ENCODE data around the gene IFNGR2.
"Not testable (repeated sequence)": the region's sequence is repeated elsewhere in the genome, so short reads cannot be mapped to it uniquely, and the experiment has no call there.

The IFNGR2 gene

DNA sequence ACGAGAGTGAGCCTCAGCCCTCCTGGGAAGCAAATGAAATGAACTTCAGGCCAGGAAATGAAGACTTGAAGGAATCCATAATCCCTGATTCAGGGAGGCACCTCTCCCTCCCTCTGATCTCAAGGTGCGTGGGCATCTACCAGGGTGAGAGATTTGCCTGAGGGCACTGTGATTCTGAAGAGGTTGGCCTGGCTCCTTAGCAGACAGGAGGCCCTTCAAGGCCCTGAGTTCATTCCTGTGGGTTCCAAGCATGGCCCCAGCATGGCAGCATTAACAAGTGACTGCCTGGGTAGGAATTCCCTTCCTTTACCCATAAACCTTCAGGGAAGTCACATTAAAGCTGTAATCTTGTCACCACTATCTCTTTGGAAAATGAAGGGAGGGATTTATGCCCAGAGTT, 29.8 kb upstream of the IFNGR2 start:
- Histone ChIP-seq H3K9me3 (replicated peaks in 1 of 11) (peaks cover 19 to 23% (median 21%) of the 10 kb centered on the region in 11 experiments), H3K27ac (peak overlapping the region; percentile 76 to 99 (median 90)), H3K4me2 (peak overlapping the region; percentile 64 to 94 (median 86)), H3K36me3 (peaks cover 0 to 10% (median 0%) of the 10 kb centered on the region in 11 experiments; a peak in 7 of 22 replicates), H3K4me3 (peak overlapping the region in 4 of 10 experiments; percentile 1 to 27 (median 18); a peak in 4 of 20 replicates), H3K4me1 (peaks cover 31 to 83% (median 73%) of the 10 kb centered on the region in 10 experiments), H3K27me3 (no peaks in the 10 kb centered on the region), H3K9ac (peak overlapping the region; percentile 53 to 93 (median 74); a peak in 20 of 22 replicates), H4K20me1 (no peaks in the 10 kb centered on the region)
- no peak for TF ChIP-seq Cebpa-rat (IDR thresholded peaks at IDR 0.05)

GRCh38 chr21:33374080-33374449, 29.1 kb upstream of the IFNGR2 start:
- Histone ChIP-seq H3K36me3 (peaks cover 0 to 10% (median 0%) of the 10 kb centered on the region in 11 experiments; a peak in 2 of 22 replicates), H3K9ac (peak overlapping the region; percentile 53 to 93 (median 74))

DNA sequence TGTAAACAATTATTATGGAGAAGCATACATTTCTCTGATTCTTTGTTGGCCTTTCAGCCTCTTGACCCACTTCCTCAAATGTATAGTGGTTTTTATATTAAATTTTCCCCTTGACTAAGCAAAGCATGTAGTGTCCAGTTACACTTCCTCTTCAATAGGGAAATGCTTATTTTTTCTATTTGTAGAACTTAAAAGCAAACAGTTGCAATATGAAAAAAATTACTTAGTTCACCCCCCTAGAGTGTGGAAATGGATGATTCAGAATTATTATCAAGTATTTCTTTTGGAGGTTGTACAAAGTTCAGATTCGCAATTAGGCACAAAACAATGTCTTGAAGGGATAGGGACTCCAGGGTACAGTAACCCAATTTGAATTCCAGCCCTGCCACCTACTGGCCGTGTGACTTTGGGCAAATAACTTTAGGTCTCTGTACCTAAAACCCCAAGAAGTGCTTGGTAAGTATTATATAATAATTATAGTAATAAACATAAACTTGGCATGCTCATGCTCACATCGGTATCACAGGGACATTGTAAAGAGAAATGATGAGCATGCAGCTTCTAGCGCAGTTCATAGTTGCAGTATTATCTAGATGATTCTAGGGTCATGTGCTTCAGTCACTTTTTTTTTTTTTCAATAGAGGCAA, 28.6 kb upstream of the IFNGR2 start:
- TF ChIP-seq Cebpa-rat (IDR thresholded peaks at IDR 0.05) = peak in 4 of 11 experiments; percentile 35 to 77 (median 46); a peak in 5 of 22 replicates
- Histone ChIP-seq H3K4me1 (peaks cover 34 to 93% (median 84%) of the 10 kb centered on the region in 10 experiments), H3K9ac (peak overlapping the region; percentile 53 to 93 (median 74)), H4K20me1 (no peaks in the 10 kb centered on the region), H3K36me3 (peaks cover 0 to 8% (median 0%) of the 10 kb centered on the region in 11 experiments; a peak in 2 of 22 replicates), H3K4me2 (peak overlapping the region; percentile 64 to 97 (median 87)), H3K27ac (peak overlapping the region; percentile 76 to 99 (median 90)), H3K9me3 (replicated peaks in 1 of 11) (peaks cover 8 to 12% (median 10%) of the 10 kb centered on the region in 11 experiments), H3K4me3 (peak overlapping the region in 1 of 10 experiments; percentile 10; a peak in 2 of 20 replicates), H3K27me3 (no peaks in the 10 kb centered on the region)

More at GRCh38 chr21:33374080-33374449, 29.1 kb upstream of the IFNGR2 start:
- H3K27me3 ChIP-seq = no peaks in the 10 kb centered on the region
- H3K27ac ChIP-seq = peak overlapping the region; percentile 76 to 99 (median 90)
- peak overlapping the region; percentile 64 to 94 (median 86) for H3K4me2 ChIP-seq
- H4K20me1 ChIP-seq = no peaks in the 10 kb centered on the region
- peak overlapping the region in 1 of 10 experiments; percentile 14; a peak in 2 of 20 replicates for H3K4me3 ChIP-seq
- TF ChIP-seq Cebpa-rat (IDR thresholded peaks at IDR 0.05) = no peak
- peaks cover 13 to 17% (median 15%) of the 10 kb centered on the region in 11 experiments for H3K9me3 ChIP-seq (replicated peaks in 1 of 11)
- H3K4me1 ChIP-seq = peaks cover 31 to 89% (median 79%) of the 10 kb centered on the region in 10 experiments

- H3K27ac ChIP-seq = peak overlapping the region; percentile 76 to 99 (median 90)
- no peak for TF ChIP-seq Cebpa-rat (IDR thresholded peaks at IDR 0.05)
- H3K9ac ChIP-seq = peak overlapping the region; percentile 53 to 93 (median 74)
Observed at GRCh38 chr21:33375101-33375644, 28.0 kb upstream of the IFNGR2 start.

GRCh38 chr21:33377221-33377920, 25.8 kb upstream of the IFNGR2 start:
- Histone ChIP-seq H3K4me1 (peaks cover 58 to 100% (median 93%) of the 10 kb centered on the region in 10 experiments), H3K4me2 (peak overlapping the region in 8 of 11 experiments; percentile 13 to 98 (median 93); a peak in 15 of 22 replicates)

More at GRCh38 chr21:33375101-33375644, 28.0 kb upstream of the IFNGR2 start:
- Histone ChIP-seq H3K4me1 (peaks cover 40 to 96% (median 89%) of the 10 kb centered on the region in 10 experiments), H3K9me3 (replicated peaks in 1 of 11) (peaks cover 2 to 6% (median 4%) of the 10 kb centered on the region in 11 experiments), H3K4me2 (peak overlapping the region; percentile 64 to 97 (median 82)), H4K20me1 (no peaks in the 10 kb centered on the region), H3K36me3 (peaks cover 0 to 2% (median 0%) of the 10 kb centered on the region in 11 experiments; a peak in 1 of 22 replicates), H3K4me3 (peak overlapping the region in 1 of 10 experiments; percentile 10; a peak in 3 of 20 replicates), H3K27me3 (no peaks in the 10 kb centered on the region)

GRCh38 chr21:33378081-33378480, 25.1 kb upstream of the IFNGR2 start:
- no peak for TF ChIP-seq Cebpa-rat (IDR thresholded peaks at IDR 0.05)
- Histone ChIP-seq H3K27me3 (no peaks in the 10 kb centered on the region), H3K4me3 (no peak overlapping the region), H3K4me2 (peak overlapping the region in 8 of 11 experiments; percentile 87 to 98 (median 95); a peak in 15 of 22 replicates), H3K4me1 (peaks cover 65 to 100% (median 93%) of the 10 kb centered on the region in 10 experiments), H3K36me3 (no peaks in the 10 kb centered on the region), H4K20me1 (no peaks in the 10 kb centered on the region), H3K9me3 (replicated peaks in 1 of 11) (no peaks in the 10 kb centered on the region), H3K9ac (peak overlapping the region in 1 of 11 experiments; percentile 23; a peak in 1 of 22 replicates), H3K27ac (peak overlapping the region in 10 of 11 experiments; percentile 8 to 99 (median 97); a peak in 20 of 22 replicates)

More at GRCh38 chr21:33377221-33377920, 25.8 kb upstream of the IFNGR2 start:
- H3K27me3 ChIP-seq = no peaks in the 10 kb centered on the region
- TF ChIP-seq Cebpa-rat (IDR thresholded peaks at IDR 0.05) = no peak
- no peaks in the 10 kb centered on the region for H4K20me1 ChIP-seq
- H3K9ac ChIP-seq = peak overlapping the region in 7 of 11 experiments; percentile 4 to 47 (median 14); a peak in 8 of 22 replicates
- H3K36me3 ChIP-seq = no peaks in the 10 kb centered on the region
- H3K4me3 ChIP-seq = no peak overlapping the region
- no peaks in the 10 kb centered on the region for H3K9me3 ChIP-seq (replicated peaks in 1 of 11)
- peak overlapping the region; percentile 8 to 99 (median 97); a peak in 20 of 22 replicates for H3K27ac ChIP-seq

DNA sequence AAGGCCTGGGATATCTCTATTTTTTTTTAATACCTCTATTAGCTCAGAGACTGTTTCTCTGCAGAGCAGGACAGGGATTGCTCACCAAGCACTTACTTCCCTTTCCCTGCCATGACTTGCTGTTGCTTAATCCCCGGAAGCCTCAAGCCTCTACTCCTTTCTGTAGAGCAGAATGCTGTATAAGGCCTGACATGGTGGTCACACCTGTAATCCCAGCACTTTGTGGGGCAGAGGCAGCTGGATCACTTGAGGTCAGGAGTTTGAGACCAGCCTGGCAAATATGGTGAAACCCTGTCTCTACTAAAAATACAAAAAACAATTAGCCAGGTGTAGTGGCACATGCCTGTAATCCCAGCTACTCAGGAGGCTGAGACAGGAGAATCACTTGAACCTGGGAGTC, 23.3 kb upstream of the IFNGR2 start:
- H4K20me1 ChIP-seq; H3K36me3 ChIP-seq; H3K27me3 ChIP-seq; H3K9me3 ChIP-seq (replicated peaks in 1 of 11): not testable (repeated sequence)
- Histone ChIP-seq H3K9ac (peak overlapping the region; percentile 73 to 93 (median 87)), H3K4me1 (peaks cover 65 to 100% (median 99%) of the 10 kb centered on the region in 10 experiments), H3K4me2 (peak overlapping the region; percentile 87 to 98 (median 95)), H3K4me3 (peak overlapping the region in 7 of 10 experiments; percentile 14 to 40 (median 31); a peak in 9 of 20 replicates), H3K27ac (peak overlapping the region; percentile 87 to 99 (median 97))
- peak; percentile 75 to 94 (median 91); a peak in 21 of 22 replicates for TF ChIP-seq Cebpa-rat (IDR thresholded peaks at IDR 0.05)

- Histone ChIP-seq H3K36me3 (no peaks in the 10 kb centered on the region), H3K9me3 (replicated peaks in 1 of 11) (no peaks in the 10 kb centered on the region), H3K27ac (peak overlapping the region; percentile 87 to 99 (median 97)), H3K4me1 (peaks cover 59 to 100% (median 99%) of the 10 kb centered on the region in 10 experiments), H4K20me1 (no peaks in the 10 kb centered on the region), H3K27me3 (no peaks in the 10 kb centered on the region), H3K4me3 (peak overlapping the region in 6 of 10 experiments; percentile 12 to 40 (median 32); a peak in 8 of 20 replicates), H3K4me2 (peak overlapping the region; percentile 87 to 98 (median 95)), H3K9ac (peak overlapping the region; percentile 73 to 93 (median 87); a peak in 21 of 22 replicates)
- TF ChIP-seq Cebpa-rat (IDR thresholded peaks at IDR 0.05) = no peak
Observed at GRCh38 chr21:33380483-33380998, 22.7 kb upstream of the IFNGR2 start.

DNA sequence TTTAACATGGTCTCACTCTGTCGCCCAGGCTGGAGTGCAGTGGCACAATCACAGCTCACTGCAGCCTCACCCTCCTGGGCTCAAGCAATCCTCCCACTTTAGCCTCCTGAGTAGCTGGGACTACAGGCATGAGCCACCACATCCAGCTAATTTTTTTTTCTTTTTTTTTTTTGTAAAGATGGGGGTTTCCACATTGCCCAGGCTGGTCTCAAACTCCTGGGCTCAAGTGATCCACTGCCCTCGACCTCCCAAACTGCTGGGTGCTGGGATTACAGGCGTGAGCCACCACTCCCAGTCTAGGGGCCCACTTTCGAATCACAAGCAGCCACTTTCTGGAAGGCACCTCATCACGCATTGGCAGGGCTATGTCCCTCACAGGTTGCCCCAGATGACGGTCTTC, 21.8 kb upstream of the IFNGR2 start:
- Histone ChIP-seq H3K4me3 (peak overlapping the region in 3 of 10 experiments; percentile 15 to 49 (median 46); a peak in 2 of 20 replicates), H3K9ac (peak overlapping the region; percentile 54 to 93 (median 87); a peak in 20 of 22 replicates), H3K4me1 (peaks cover 57 to 100% (median 96%) of the 10 kb centered on the region in 10 experiments), H3K4me2 (peak overlapping the region; percentile 87 to 98 (median 95)), H3K27ac (peak overlapping the region; percentile 87 to 99 (median 97))
- H3K36me3 ChIP-seq; H3K9me3 ChIP-seq (replicated peaks in 1 of 11); H3K27me3 ChIP-seq; H4K20me1 ChIP-seq: not testable (repeated sequence)

Data from BLaER1 treated with 17β-estradiol and CSF1 and Interleukin-3, amounts not matched to agents 10 nM and 100 nM (cell line).